Measurements from ENCODE around the gene TRDMT1. TPM values are rescaled to one million over a fixed set of nuclear protein-coding genes. Genes with fewer than 3 reads are reported as not detected.

Gene TRDMT1
- total and polyA plus RNA-seq, 3 experiments from 2014 or later = 7.3 to 9.8 (median 8.3) TPM

- H3K27ac Mint-ChIP-seq = peak overlapping the region in 3 of 8 donors; percentile 1 to 12 (median 5)
- H3K4me1 Mint-ChIP-seq = peaks cover 21 to 51% (median 40%) of the 10 kb centered on the region in 3 donors
- no peak for DNase-seq
- Histone ChIP-seq H3K36me3 (ENCODE audit: insufficient read depth, low read length) (no peaks in the 10 kb centered on the region), H3K4me3 (ENCODE audit: low read length) (no peak overlapping the region), H3K4me1 (ENCODE audit: insufficient read depth, low read length) (peaks cover 11% of the 10 kb centered on the region), H3K27me3 (ENCODE audit: insufficient read depth, low read length, poor library complexity, severe bottlenecking) (no peaks in the 10 kb centered on the region), H3K27ac (ENCODE audit: low read depth, low read length) (no peak overlapping the region), H3K9me3 (ENCODE audit: low read length) (no peaks in the 10 kb centered on the region)
- H3K9me3 Mint-ChIP-seq = no peaks in the 10 kb centered on the region
- no peak overlapping the region for H3K4me3 Mint-ChIP-seq
- no peaks in the 10 kb centered on the region for H3K27me3 Mint-ChIP-seq
- POLR2A ChIA-PET = no interaction called here
- CTCF ChIA-PET = interaction anchor here (1.1 to 2.2 kb wide), 3 partner anchors 9 to 14 kb away, joined by 4 to 7 read pairs (median 4); no protein-coding TSS in a partner anchor
- peaks cover 0 to 26% (median 8%) of the 10 kb centered on the region in 3 donors for H3K36me3 Mint-ChIP-seq
Measured at GRCh38 chr10:17220652-17221100, 19.2 kb upstream of the TRDMT1 start.

DNA sequence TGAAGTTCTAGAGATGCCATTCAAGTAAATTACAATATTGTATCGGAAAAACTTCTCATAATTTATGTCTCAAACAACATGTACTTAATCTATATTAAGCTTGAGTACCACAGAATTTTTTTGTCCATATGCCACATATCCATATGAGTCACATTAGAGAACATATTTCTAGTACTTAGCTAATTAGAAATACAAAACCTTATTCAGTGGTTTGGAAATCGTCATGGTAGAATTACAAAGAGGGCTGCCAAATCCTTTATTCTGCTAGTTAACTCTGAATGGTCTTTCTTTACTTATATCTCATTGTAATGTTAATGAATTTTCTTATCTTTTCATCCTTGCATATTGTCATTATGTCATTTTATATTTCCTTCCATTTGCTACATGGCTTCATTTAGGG is 17.6 kb upstream of the TRDMT1 start:
- no peaks in the 10 kb centered on the region for H3K27me3 Mint-ChIP-seq
- H3K36me3 Mint-ChIP-seq = peaks cover 0 to 29% (median 11%) of the 10 kb centered on the region in 3 donors
- no peak for DNase-seq
- Histone ChIP-seq H3K4me1 (ENCODE audit: insufficient read depth, low read length) (peaks cover 14% of the 10 kb centered on the region), H3K9me3 (ENCODE audit: low read length) (no peaks in the 10 kb centered on the region), H3K4me3 (ENCODE audit: low read length) (no peak overlapping the region), H3K27ac (ENCODE audit: low read depth, low read length) (no peak overlapping the region), H3K36me3 (ENCODE audit: insufficient read depth, low read length) (no peaks in the 10 kb centered on the region), H3K27me3 (ENCODE audit: insufficient read depth, low read length, poor library complexity, severe bottlenecking) (no peaks in the 10 kb centered on the region)
- H3K4me3 Mint-ChIP-seq = no peak overlapping the region
- ChIA-PET POLR2A (no interaction called here), CTCF (interaction anchor here (1.7 kb wide), 1 partner anchor 17 kb away, joined by 4 read pairs; the partner anchor contains the start of gene TRDMT1)
- no peak overlapping the region for H3K27ac Mint-ChIP-seq
- no peaks in the 10 kb centered on the region for H3K9me3 Mint-ChIP-seq
- H3K4me1 Mint-ChIP-seq = peaks cover 19 to 50% (median 32%) of the 10 kb centered on the region in 3 donors

- Histone ChIP-seq H3K9me3 (ENCODE audit: low read length) (no peaks in the 10 kb centered on the region), H3K4me1 (ENCODE audit: insufficient read depth, low read length) (peaks cover 14% of the 10 kb centered on the region), H3K27ac (ENCODE audit: low read depth, low read length) (no peak overlapping the region), H3K27me3 (ENCODE audit: insufficient read depth, low read length, poor library complexity, severe bottlenecking) (no peaks in the 10 kb centered on the region), H3K4me3 (ENCODE audit: low read length) (no peak overlapping the region), H3K36me3 (ENCODE audit: insufficient read depth, low read length) (no peaks in the 10 kb centered on the region)
- H3K27me3 Mint-ChIP-seq = no peaks in the 10 kb centered on the region
- POLR2A ChIA-PET = no interaction called here
- H3K27ac Mint-ChIP-seq = peak overlapping the region in 7 of 8 donors; percentile 17 to 92 (median 66)
- peaks cover 16 to 40% (median 27%) of the 10 kb centered on the region in 3 donors for H3K4me1 Mint-ChIP-seq
- H3K4me3 Mint-ChIP-seq = no peak overlapping the region
- H3K36me3 Mint-ChIP-seq = peaks cover 0 to 27% (median 13%) of the 10 kb centered on the region in 3 donors
- H3K9me3 Mint-ChIP-seq = no peaks in the 10 kb centered on the region
- CTCF ChIA-PET = interaction anchor here (1.0 to 1.7 kb wide), 3 partner anchors 16 to 198 kb away, joined by 3 to 4 read pairs (median 3); partner anchors contain the start of gene TRDMT1
- no peak for DNase-seq
Measured at GRCh38 chr10:17217631-17218232, 16.3 kb upstream of the TRDMT1 start.

- no peaks in the 10 kb centered on the region for H3K9me3 Mint-ChIP-seq
- POLR2A ChIA-PET = interaction anchor here (0.6 kb wide), 1 partner anchor 381 kb away, joined by 3 read pairs; no protein-coding TSS in a partner anchor
- H3K36me3 Mint-ChIP-seq = peaks cover 0 to 30% (median 10%) of the 10 kb centered on the region in 3 donors
- H3K4me1 Mint-ChIP-seq = peaks cover 12 to 36% (median 27%) of the 10 kb centered on the region in 3 donors
- Histone ChIP-seq H3K4me3 (ENCODE audit: low read length) (no peak overlapping the region), H3K4me1 (ENCODE audit: insufficient read depth, low read length) (peaks cover 14% of the 10 kb centered on the region), H3K9me3 (ENCODE audit: low read length) (no peaks in the 10 kb centered on the region), H3K27me3 (ENCODE audit: insufficient read depth, low read length, poor library complexity, severe bottlenecking) (no peaks in the 10 kb centered on the region), H3K27ac (ENCODE audit: low read depth, low read length) (peak overlapping the region; percentile 68), H3K36me3 (ENCODE audit: insufficient read depth, low read length) (no peaks in the 10 kb centered on the region)
- H3K4me3 Mint-ChIP-seq = no peak overlapping the region
- DNase-seq = no peak
- H3K27me3 Mint-ChIP-seq = no peaks in the 10 kb centered on the region
- CTCF ChIA-PET = interaction anchor here (1.0 to 1.6 kb wide), 4 partner anchors 10 to 197 kb away, joined by 3 to 7 read pairs (median 4); no protein-coding TSS in a partner anchor
- peak overlapping the region; percentile 61 to 95 (median 90) for H3K27ac Mint-ChIP-seq
Measured at GRCh38 chr10:17216901-17217395, 15.5 kb upstream of the TRDMT1 start.

DNA sequence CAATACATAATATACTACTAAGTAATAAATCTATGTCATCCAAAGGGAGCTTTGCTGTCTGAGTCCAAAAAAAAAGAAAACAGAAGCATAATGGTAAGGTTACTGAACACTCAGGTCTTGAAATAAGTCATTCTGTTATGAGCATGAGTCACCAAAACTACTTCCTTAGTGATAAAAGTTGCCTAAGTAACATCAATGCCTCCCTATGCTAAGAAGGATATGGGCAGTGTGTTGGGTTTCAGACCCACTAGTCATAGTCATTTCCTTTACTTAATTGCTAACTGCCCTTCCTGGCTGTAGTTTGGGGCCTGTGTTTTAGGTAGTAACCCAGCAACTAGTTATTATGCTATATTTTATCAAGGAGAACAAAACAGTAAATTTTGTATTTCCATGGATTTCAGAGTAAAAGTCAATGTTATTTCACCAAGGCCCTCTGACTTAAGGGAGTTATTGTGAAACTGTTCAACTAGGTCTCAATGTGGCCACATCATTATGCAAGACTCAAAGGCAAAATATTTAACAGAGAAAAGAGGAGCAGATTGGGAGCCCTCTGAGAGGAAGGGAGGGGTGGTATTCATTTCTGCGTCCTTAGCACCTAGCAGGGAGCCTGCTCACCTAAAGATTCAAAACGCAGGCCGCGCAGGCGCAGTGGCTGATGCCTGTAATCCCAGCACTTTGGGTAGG is 14.9 kb upstream of the TRDMT1 start:
- Histone ChIP-seq H3K4me1 (ENCODE audit: insufficient read depth, low read length) (peaks cover 14% of the 10 kb centered on the region), H3K36me3 (ENCODE audit: insufficient read depth, low read length) (no peaks in the 10 kb centered on the region), H3K27ac (ENCODE audit: low read depth, low read length) (peak overlapping the region; percentile 68), H3K4me3 (ENCODE audit: low read length) (no peak overlapping the region), H3K9me3 (ENCODE audit: low read length) (no peaks in the 10 kb centered on the region), H3K27me3 (ENCODE audit: insufficient read depth, low read length, poor library complexity, severe bottlenecking) (no peaks in the 10 kb centered on the region)
- DNase-seq = peak in 2 of 5 donors; percentile 39 to 59
- Mint-ChIP-seq H3K36me3 (peaks cover 0 to 32% (median 10%) of the 10 kb centered on the region in 3 donors), H3K27ac (peak overlapping the region; percentile 64 to 95 (median 90)), H3K4me3 (peak overlapping the region in 2 of 7 donors; percentile 5 to 13), H3K4me1 (peaks cover 12 to 36% (median 27%) of the 10 kb centered on the region in 3 donors), H3K27me3 (no peaks in the 10 kb centered on the region), H3K9me3 (no peaks in the 10 kb centered on the region)
- ChIA-PET CTCF (interaction anchor here (1.0 to 1.6 kb wide), 6 partner anchors 10 to 196 kb away, joined by 3 to 7 read pairs (median 4); partner anchors contain the start of gene VIM), POLR2A (interaction anchor here (0.6 to 1.3 kb wide), 2 partner anchors 13 to 380 kb away, joined by 3 to 7 read pairs; no protein-coding TSS in a partner anchor)

GRCh38 chr10:17215782-17216122 is 14.3 kb upstream of the TRDMT1 start:
- Mint-ChIP-seq H3K27me3 (no peaks in the 10 kb centered on the region), H3K4me3 (no peak overlapping the region), H3K9me3 (no peaks in the 10 kb centered on the region), H3K4me1 (peaks cover 12 to 31% (median 21%) of the 10 kb centered on the region in 3 donors), H3K36me3 (peaks cover 0 to 28% (median 7%) of the 10 kb centered on the region in 3 donors), H3K27ac (peak overlapping the region; percentile 64 to 95 (median 90))
- Histone ChIP-seq H3K4me1 (ENCODE audit: insufficient read depth, low read length) (peaks cover 14% of the 10 kb centered on the region), H3K4me3 (ENCODE audit: low read length) (no peak overlapping the region), H3K9me3 (ENCODE audit: low read length) (no peaks in the 10 kb centered on the region), H3K27ac (ENCODE audit: low read depth, low read length) (peak overlapping the region; percentile 68), H3K36me3 (ENCODE audit: insufficient read depth, low read length) (no peaks in the 10 kb centered on the region), H3K27me3 (ENCODE audit: insufficient read depth, low read length, poor library complexity, severe bottlenecking) (no peaks in the 10 kb centered on the region)
- DNase-seq = no peak
- ChIA-PET POLR2A (interaction anchor here (1.1 to 1.3 kb wide), 2 partner anchors 10 to 14 kb away, joined by 3 to 7 read pairs; no protein-coding TSS in a partner anchor), CTCF (interaction anchor here (1.1 to 1.6 kb wide), 3 partner anchors 9 to 13 kb away, joined by 3 to 7 read pairs (median 6); partner anchors contain the start of gene VIM)

- POLR2A ChIA-PET = interaction anchor here (1.1 to 1.3 kb wide), 2 partner anchors 9 to 15 kb away, joined by 3 to 7 read pairs; no protein-coding TSS in a partner anchor
- Histone ChIP-seq H3K9me3 (ENCODE audit: low read length) (no peaks in the 10 kb centered on the region), H3K4me3 (ENCODE audit: low read length) (no peak overlapping the region), H3K4me1 (ENCODE audit: insufficient read depth, low read length) (peaks cover 14% of the 10 kb centered on the region), H3K36me3 (ENCODE audit: insufficient read depth, low read length) (no peaks in the 10 kb centered on the region), H3K27ac (ENCODE audit: low read depth, low read length) (peak overlapping the region; percentile 68), H3K27me3 (ENCODE audit: insufficient read depth, low read length, poor library complexity, severe bottlenecking) (no peaks in the 10 kb centered on the region)
- Mint-ChIP-seq H3K36me3 (peaks cover 0 to 27% (median 7%) of the 10 kb centered on the region in 3 donors), H3K27me3 (no peaks in the 10 kb centered on the region), H3K9me3 (no peaks in the 10 kb centered on the region), H3K4me1 (peaks cover 12 to 30% (median 20%) of the 10 kb centered on the region in 3 donors), H3K27ac (peak overlapping the region in 6 of 8 donors; percentile 87 to 95 (median 92)), H3K4me3 (no peak overlapping the region)
- DNase-seq = no peak
- CTCF ChIA-PET = interaction anchor here (1.1 to 1.6 kb wide), 3 partner anchors 8 to 13 kb away, joined by 3 to 7 read pairs (median 6); partner anchors contain the start of gene VIM
Measured at GRCh38 chr10:17214971-17215781, 13.7 kb upstream of the TRDMT1 start.
